WI38 (cell line): Measurements from ENCODE around the gene KRTAP5-6.
"Not testable (repeated sequence)": the region's sequence is repeated elsewhere in the genome, so short reads cannot be mapped to it uniquely, and the experiment has no call there.

Experiments
- H3K4me3 ChIP-seq: 2 replicates; pipeline ENCODE4 v1.5.1; 2011; ENCODE audit warnings: low read depth, mild to moderate bottlenecking, control low read depth, low read length
- CTCF ChIP-seq: IDR thresholded peaks from 2 replicates; pipeline ENCODE4 v1.5.1; 2012; ENCODE audit warnings: low read depth, mild to moderate bottlenecking, control low read depth, low read length

KRTAP5-6 gene

GRCh38 chr11:1682225-1682905 is 14.6 kb upstream of the KRTAP5-6 start:
- no peak overlapping the region for H3K4me3 ChIP-seq
- no peak for TF ChIP-seq CTCF

GRCh38 chr11:1683216-1683615 is 13.8 kb upstream of the KRTAP5-6 start:
- H3K4me3 ChIP-seq: not testable (repeated sequence)

- not testable (repeated sequence) for H3K4me3 ChIP-seq
Observed at GRCh38 chr11:1683904-1684572, 13.0 kb upstream of the KRTAP5-6 start.

- not testable (repeated sequence) for H3K4me3 ChIP-seq
Observed at GRCh38 chr11:1684886-1685874, 11.8 kb upstream of the KRTAP5-6 start.

- H3K4me3 ChIP-seq: not testable (repeated sequence)
Observed at GRCh38 chr11:1686220-1686619, 10.8 kb upstream of the KRTAP5-6 start.

GRCh38 chr11:1688336-1688947 is 8.6 kb upstream of the KRTAP5-6 start:
- H3K4me3 ChIP-seq: not testable (repeated sequence)

- H3K4me3 ChIP-seq: not testable (repeated sequence)
Observed at GRCh38 chr11:1689250-1690166, 7.5 kb upstream of the KRTAP5-6 start.

- H3K4me3 ChIP-seq: no peak overlapping the region
- no peak for TF ChIP-seq CTCF
Observed at GRCh38 chr11:1690167-1691025, 6.6 kb upstream of the KRTAP5-6 start.

GRCh38 chr11:1691026-1691877 is 5.7 kb upstream of the KRTAP5-6 start:
- no peak for TF ChIP-seq CTCF
- H3K4me3 ChIP-seq: no peak overlapping the region
